ENCODE data around the gene TLL2.

The TLL2 gene

GRCh38 chr10:96441987-96442643 lies 71.6 kb downstream of the TLL2 start:
- TF ChIP-seq CEBPB (IDR thresholded peaks at IDR 0.05): no peak
- TF ChIP-seq EP300 (IDR thresholded peaks at IDR 0.05; ENCODE audit: borderline replicate concordance): no peak
- no peak for TF ChIP-seq TEAD4 (IDR thresholded peaks at IDR 0.05)

GRCh38 chr10:96441322-96441885 lies 72.3 kb downstream of the TLL2 start:
- TF ChIP-seq YY1 (IDR thresholded peaks at IDR 0.05; ENCODE audit: low read depth) (no peak), ZBTB7A (IDR thresholded peaks at IDR 0.05; ENCODE audit: low read depth) (no peak), TCF12 (IDR thresholded peaks at IDR 0.05; ENCODE audit: low read depth) (no peak), FOXM1 (IDR thresholded peaks at IDR 0.05; ENCODE audit: borderline replicate concordance, low read depth) (no peak), TEAD4 (IDR thresholded peaks at IDR 0.05) (no peak), CREB1 (IDR thresholded peaks at IDR 0.05; ENCODE audit: low read depth) (no peak), RAD21 (IDR thresholded peaks at IDR 0.05; ENCODE audit: low read depth) (no peak), CEBPB (IDR thresholded peaks at IDR 0.05) (no peak), USF1 (IDR thresholded peaks at IDR 0.05) (no peak), EP300 (IDR thresholded peaks at IDR 0.05; ENCODE audit: borderline replicate concordance) (no peak), MAX (IDR thresholded peaks at IDR 0.05) (no peak), NFIC (IDR thresholded peaks at IDR 0.05) (no peak), TAF1 (IDR thresholded peaks at IDR 0.05; ENCODE audit: low read depth) (no peak), REST (IDR thresholded peaks at IDR 0.05; ENCODE audit: low read depth) (no peak), EGR1 (IDR thresholded peaks at IDR 0.05) (no peak)

- TF ChIP-seq ZBTB7A (IDR thresholded peaks at IDR 0.05; ENCODE audit: low read depth) (no peak), CREB1 (IDR thresholded peaks at IDR 0.05; ENCODE audit: low read depth) (no peak), CEBPB (IDR thresholded peaks at IDR 0.05) (no peak), FOXM1 (IDR thresholded peaks at IDR 0.05; ENCODE audit: borderline replicate concordance, low read depth) (no peak), TAF1 (IDR thresholded peaks at IDR 0.05; ENCODE audit: low read depth) (no peak), YY1 (IDR thresholded peaks at IDR 0.05; ENCODE audit: low read depth) (no peak), EP300 (IDR thresholded peaks at IDR 0.05; ENCODE audit: borderline replicate concordance) (no peak), RAD21 (IDR thresholded peaks at IDR 0.05; ENCODE audit: low read depth) (no peak), USF1 (IDR thresholded peaks at IDR 0.05) (no peak), TEAD4 (IDR thresholded peaks at IDR 0.05) (no peak), REST (IDR thresholded peaks at IDR 0.05; ENCODE audit: low read depth) (no peak), NFIC (IDR thresholded peaks at IDR 0.05) (no peak), EGR1 (IDR thresholded peaks at IDR 0.05) (no peak), MAX (IDR thresholded peaks at IDR 0.05) (no peak), TCF12 (IDR thresholded peaks at IDR 0.05; ENCODE audit: low read depth) (no peak)
These were observed 73.1 kb downstream of the TLL2 start for GRCh38 chr10:96440361-96441292.

- TF ChIP-seq MAX (IDR thresholded peaks at IDR 0.05) (no peak), YY1 (IDR thresholded peaks at IDR 0.05; ENCODE audit: low read depth) (no peak), FOXM1 (IDR thresholded peaks at IDR 0.05; ENCODE audit: borderline replicate concordance, low read depth) (no peak), CREB1 (IDR thresholded peaks at IDR 0.05; ENCODE audit: low read depth) (no peak), TAF1 (IDR thresholded peaks at IDR 0.05; ENCODE audit: low read depth) (no peak), EP300 (IDR thresholded peaks at IDR 0.05; ENCODE audit: borderline replicate concordance) (no peak), EGR1 (IDR thresholded peaks at IDR 0.05) (no peak), REST (IDR thresholded peaks at IDR 0.05; ENCODE audit: low read depth) (no peak), ZBTB7A (IDR thresholded peaks at IDR 0.05; ENCODE audit: low read depth) (no peak), TEAD4 (IDR thresholded peaks at IDR 0.05) (no peak), NFIC (IDR thresholded peaks at IDR 0.05) (no peak), RAD21 (IDR thresholded peaks at IDR 0.05; ENCODE audit: low read depth) (no peak)
These were observed 74.0 kb downstream of the TLL2 start for GRCh38 chr10:96439725-96440124.
